ENCODE results near the gene UBQLN3.

DNA sequence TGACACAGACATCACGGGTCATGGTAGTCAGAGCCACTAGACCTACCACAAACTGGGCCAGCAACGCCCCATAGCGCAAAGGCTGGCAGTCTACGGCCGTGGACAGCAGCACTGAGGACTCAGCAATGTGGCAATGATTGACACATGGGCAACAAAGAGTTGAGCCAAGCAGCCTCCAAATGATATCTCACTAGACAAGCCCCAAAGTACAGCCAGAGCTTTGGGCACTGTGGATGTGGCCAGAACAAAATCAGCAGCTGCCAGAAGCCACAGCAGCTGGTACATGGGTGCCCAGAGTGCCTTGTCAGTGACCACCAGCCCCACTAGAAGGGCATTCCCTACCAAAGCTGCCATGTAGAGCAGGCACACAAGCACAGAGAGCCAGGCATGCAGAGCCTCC is 18.0 kb upstream of the UBQLN3 start:
- no peak for TF ChIP-seq POLR2A (IDR thresholded peaks at IDR 0.05; ENCODE audit: low read depth, low read length)
- TF ChIP-seq POLR2AphosphoS5 (IDR thresholded peaks at IDR 0.05; ENCODE audit: low read depth, low read length), result no peak
- no peak for TF ChIP-seq TAF1 (IDR thresholded peaks at IDR 0.05; ENCODE audit: low read depth, low read length)
- no peak for TF ChIP-seq SPI1 (IDR thresholded peaks at IDR 0.05; ENCODE audit: low read depth, low read length)

All from GM12891 (cell line).